ENCODE results near the gene ITPR3. TPM values are rescaled to one million over a fixed set of nuclear protein-coding genes. Genes with fewer than 3 reads are reported as not detected.

The ITPR3 gene
- total RNA-seq, 1 donor from 2014 or later: 6.7 TPM

GRCh38 chr6:33664506-33665057 lies 43.5 kb downstream of the ITPR3 start:
- DNase-seq (ENCODE audit: low read depth in 2 of 2): no peak

DNA sequence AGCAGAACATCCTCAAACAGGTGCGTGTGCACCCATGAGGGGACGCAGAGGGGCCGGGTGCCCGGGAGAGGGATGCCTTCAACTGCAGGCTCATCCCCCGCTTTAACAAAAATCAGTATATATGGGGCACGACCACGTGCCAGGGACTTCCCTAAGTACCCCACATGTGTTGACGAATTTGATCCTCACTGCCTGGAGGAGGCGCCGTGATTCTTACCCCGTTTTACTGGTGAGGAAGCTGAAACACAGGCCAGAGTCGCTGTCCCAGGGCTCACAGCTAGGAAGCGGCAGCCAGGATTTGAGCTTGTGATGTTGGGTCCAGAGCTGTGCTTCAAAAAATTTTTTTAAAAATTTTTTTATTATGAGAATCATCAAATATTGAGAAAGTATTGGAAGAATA lies 44.8 kb downstream of the ITPR3 start:
- DNase-seq (ENCODE audit: low read depth in 2 of 2): no peak

- DNase-seq (ENCODE audit: low read depth in 2 of 2): no peak
Measured at GRCh38 chr6:33667072-33667471, 46.0 kb downstream of the ITPR3 start.

DNA sequence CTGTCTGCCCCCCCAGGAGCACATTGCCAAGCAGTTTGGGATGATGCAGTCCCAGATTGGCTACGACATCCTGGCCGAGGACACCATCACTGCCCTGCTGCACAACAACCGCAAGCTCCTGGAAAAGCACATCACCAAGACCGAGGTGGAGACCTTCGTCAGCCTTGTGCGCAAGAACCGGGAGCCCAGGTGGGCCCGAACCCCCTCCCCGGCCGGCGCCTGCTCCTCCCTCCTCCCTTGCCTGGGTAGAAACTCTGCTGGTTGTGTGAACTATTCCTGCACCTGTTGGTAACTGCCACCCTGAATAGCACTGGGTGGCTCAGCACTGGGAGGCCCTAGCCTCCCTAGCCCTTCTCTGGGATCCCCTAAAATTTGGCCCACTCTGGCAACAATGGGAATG lies 46.7 kb downstream of the ITPR3 start:
- DNase-seq (ENCODE audit: low read depth in 2 of 2): no peak

DNA sequence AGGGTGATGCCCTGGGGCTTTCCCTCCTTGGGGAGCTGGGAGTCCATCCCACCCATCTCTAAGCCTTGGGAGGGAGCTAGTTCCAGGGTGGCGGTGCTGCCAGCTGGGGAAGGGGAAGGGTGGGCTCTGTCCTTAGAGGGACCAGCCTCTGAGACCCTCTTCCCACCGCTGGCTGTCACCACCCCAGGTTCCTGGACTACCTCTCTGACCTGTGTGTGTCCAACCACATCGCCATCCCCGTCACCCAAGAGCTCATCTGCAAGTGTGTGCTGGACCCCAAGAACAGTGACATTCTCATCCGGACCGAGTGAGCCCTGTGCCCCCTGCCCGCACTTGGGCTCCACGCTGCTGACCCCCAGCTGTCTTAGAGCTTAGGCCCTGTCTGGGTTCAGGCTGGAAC lies 47.2 kb downstream of the ITPR3 start:
- DNase-seq (ENCODE audit: low read depth in 2 of 2): no peak

- no peak for DNase-seq (ENCODE audit: low read depth in 2 of 2)
Measured at GRCh38 chr6:33668914-33669313, 47.8 kb downstream of the ITPR3 start.

- no peak for DNase-seq (ENCODE audit: low read depth in 2 of 2)
Measured at GRCh38 chr6:33670086-33670660, 49.1 kb downstream of the ITPR3 start.

DNA sequence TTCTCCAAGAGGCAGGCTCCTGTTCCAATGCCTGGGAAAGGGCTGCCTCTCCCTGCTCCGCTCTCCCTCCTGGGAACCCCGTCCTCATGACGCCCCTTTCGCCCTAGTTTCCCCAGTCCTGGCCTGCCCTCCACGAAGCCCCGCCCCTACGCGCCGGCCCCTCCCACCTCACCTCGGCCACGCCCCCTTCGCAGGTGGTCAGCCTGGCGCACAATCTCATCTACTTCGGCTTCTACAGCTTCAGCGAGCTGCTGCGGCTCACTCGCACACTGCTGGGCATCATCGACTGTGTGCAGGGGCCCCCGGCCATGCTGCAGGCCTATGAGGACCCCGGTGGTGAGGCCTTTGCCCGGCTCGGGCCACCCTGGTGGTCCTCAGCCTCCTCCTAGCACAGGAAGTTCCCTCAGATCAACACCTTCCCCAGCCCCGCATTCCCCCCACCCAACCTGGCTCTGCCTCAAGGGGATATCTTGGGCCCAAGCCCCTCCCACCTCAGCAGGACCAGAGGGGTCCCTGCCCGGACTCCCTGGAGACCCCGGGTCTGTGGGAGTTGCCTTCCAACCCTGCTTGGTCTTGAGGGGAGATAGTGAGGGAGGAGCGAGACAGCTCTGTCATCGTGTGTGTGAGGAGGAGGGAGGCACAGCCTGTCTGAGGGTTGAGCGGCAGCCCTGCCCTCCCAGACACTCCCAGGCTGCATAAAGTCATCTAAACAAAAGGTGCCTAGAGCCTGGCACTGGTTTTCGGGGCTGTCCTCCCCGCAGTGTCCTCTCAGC lies 50.0 kb downstream of the ITPR3 start:
- DNase-seq (ENCODE audit: low read depth in 2 of 2): no peak

- no peak for DNase-seq (ENCODE audit: low read depth in 2 of 2)
Measured at GRCh38 chr6:33671744-33672072, 50.6 kb downstream of the ITPR3 start.

GRCh38 chr6:33672808-33673207 lies 51.7 kb downstream of the ITPR3 start:
- DNase-seq (ENCODE audit: low read depth in 2 of 2): peak; percentile 84 to 96

- DNase-seq (ENCODE audit: low read depth in 2 of 2): no peak
Measured at GRCh38 chr6:33673851-33674250, 52.7 kb downstream of the ITPR3 start.

DNA sequence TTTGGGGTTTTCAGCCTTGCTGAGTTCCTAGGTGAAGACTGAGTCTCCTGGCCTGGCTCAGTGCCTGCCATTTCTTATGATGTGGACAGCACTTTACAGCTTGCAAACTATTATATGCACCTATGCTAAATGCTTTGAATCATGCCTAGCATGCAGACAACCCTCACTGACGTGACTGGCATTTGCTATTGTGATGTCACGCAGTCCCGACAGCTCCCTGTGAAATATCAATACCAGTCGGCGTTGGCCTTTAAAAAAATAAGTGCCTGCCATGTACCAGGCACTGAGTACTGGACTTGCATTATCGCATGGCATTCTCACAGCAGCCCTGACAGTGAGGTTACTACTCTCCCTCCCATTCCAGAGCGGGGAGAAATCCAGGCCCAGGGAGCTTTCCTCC lies 54.8 kb downstream of the ITPR3 start:
- DNase-seq (ENCODE audit: low read depth in 2 of 2): no peak

DNA sequence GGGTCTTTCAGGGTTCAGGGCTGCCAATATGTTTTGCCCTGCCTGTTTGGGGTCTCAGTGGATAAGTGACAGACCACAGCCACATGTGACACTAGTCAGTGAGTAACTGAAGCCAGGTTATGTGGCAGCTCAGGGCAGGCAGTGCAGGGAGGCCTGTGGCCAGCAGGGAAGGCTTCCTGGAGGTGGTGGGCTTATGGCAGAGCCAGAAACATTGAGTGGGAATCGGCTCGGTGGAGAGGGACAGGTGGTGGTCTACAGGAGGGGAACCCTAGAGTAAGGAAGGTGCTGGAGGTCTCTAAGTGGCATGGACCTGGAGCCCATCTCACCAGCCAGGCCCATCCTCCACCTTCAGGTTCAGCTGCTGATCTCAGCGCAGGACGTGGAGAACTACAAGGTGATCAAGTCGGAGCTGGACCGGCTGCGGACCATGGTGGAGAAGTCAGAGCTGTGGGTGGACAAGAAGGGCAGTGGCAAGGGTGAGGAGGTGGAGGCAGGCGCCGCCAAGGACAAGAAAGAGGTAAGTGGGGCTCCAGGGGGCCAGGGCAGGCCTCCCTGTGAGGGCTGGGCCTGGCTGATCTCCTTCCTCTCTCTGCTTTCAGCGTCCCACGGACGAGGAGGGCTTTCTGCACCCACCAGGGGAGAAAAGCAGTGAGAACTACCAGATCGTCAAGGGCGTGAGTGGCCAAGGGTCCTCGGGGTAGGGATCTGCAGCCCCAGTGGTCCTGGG lies 55.5 kb downstream of the ITPR3 start:
- no peak for DNase-seq (ENCODE audit: low read depth in 2 of 2)

DNA sequence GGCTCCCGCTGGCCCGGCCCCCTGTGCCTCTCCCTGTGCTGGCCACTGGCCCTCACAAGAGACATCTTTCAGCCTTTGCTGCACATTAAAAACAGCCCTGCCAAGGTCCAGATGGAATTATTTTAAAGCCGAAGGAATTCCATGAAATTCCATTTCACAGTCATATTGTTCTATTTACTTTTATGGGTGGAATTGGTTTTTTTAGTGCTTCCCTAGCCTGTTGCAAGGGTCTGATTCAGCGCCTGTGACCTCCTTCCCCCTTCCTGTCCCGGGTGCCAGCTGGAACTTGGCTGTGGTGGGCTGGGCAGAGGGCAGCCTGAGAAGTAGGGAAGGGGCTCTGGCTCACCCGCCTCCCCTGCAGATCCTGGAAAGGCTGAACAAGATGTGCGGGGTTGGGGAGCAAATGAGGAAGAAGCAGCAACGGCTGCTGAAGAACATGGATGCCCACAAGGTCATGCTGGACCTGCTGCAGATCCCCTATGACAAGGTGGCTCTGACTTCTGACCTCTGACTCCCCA lies 56.1 kb downstream of the ITPR3 start:
- DNase-seq (ENCODE audit: low read depth in 2 of 2): no peak

- DNase-seq (ENCODE audit: low read depth in 2 of 2): no peak
Measured at GRCh38 chr6:33677689-33678088, 56.6 kb downstream of the ITPR3 start.

GRCh38 chr6:33678233-33678931 lies 57.3 kb downstream of the ITPR3 start:
- DNase-seq (ENCODE audit: low read depth in 2 of 2): no peak

- DNase-seq (ENCODE audit: low read depth in 2 of 2): no peak
Measured at GRCh38 chr6:33678932-33679490, 57.9 kb downstream of the ITPR3 start.

DNA sequence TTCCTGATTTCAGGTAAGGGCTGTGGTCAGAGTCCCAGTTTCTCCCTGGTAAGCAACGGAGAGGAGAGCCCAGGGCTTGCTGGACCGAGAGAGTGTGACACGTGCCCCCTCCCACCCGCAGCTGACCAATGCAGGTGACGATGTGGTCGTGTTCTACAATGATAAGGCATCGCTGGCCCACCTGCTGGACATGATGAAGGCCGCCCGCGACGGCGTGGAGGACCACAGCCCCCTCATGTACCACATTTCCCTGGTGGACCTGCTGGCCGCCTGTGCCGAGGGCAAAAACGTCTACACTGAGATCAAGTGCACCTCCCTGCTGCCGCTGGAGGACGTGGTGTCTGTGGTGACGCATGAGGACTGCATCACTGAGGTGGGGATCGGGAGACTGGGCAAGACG lies 58.6 kb downstream of the ITPR3 start:
- no peak for DNase-seq (ENCODE audit: low read depth in 2 of 2)

- no peak for DNase-seq (ENCODE audit: low read depth in 2 of 2)
Measured at GRCh38 chr6:33682341-33682740, 61.2 kb downstream of the ITPR3 start.

- DNase-seq (ENCODE audit: low read depth in 2 of 2): no peak
Measured at GRCh38 chr6:33683051-33683571, 62.0 kb downstream of the ITPR3 start.
